Measurements from ENCODE around the gene NOTCH2. TPM values are rescaled to one million over a fixed set of nuclear protein-coding genes. Genes with fewer than 3 reads are reported as not detected.

Gene NOTCH2
- total and polyA plus RNA-seq, 2 experiments from 2014 or later: 42.2 to 85.8 TPM

DNA sequence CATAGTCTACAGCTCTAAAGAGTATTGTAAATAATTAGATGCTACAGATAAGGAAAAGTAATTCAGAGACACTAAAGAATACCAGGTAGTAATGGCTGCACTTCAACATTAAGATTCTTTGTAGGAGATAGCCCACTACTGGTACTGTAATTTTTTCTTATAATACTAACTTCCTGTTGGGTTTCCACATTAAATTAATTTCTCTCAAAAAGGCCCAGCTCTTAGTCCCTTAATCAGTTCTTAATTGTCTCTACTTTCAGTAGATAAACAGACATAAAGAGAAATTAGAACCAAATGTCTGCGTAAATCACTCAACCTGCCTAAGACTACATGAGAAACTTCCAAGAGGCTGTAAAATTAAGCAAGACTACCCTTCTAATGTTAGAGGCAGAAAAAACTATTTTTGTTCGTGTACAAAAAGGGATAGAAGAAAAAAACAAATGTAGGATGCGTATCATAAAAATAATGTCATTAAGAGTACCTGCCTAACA is 83.4 kb downstream of the NOTCH2 start:
- Histone ChIP-seq H2AFZ (no peak overlapping the region), H3K9me3 (ENCODE audit: low read depth) (no peaks in the 10 kb centered on the region), H3K4me3 (no peak overlapping the region), H3K4me1 (ENCODE audit: insufficient read depth) (no peaks in the 10 kb centered on the region), H3K36me3 (replicated peaks; ENCODE audit: insufficient read depth, low read depth) (no peaks in the 10 kb centered on the region), H3K79me2 (peaks cover 32% of the 10 kb centered on the region), H3K9me2 (replicated peaks; ENCODE audit: insufficient read depth) (no peaks in the 10 kb centered on the region), H4K20me1 (ENCODE audit: insufficient read depth, poor library complexity, severe bottlenecking) (peaks cover 6% of the 10 kb centered on the region), H3K4me2 (no peak overlapping the region), H3K27me3 (no peaks in the 10 kb centered on the region), H3K27ac (no peak overlapping the region)
- no peak for DNase-seq (ENCODE audit: low spot score)
- WGBS (ENCODE audit: low lambda C conversion rate, missing lambda C conversion rate): 84% methylated on average over 3 of the region's 3 CpGs
- TF ChIP-seq CTCF (IDR thresholded peaks at IDR 0.05; ENCODE audit: poor library complexity) (no peak), EZH2phosphoT487 (IDR thresholded peaks at IDR 0.05; ENCODE audit: low read depth, severe bottlenecking, unreplicated experiment) (no peak)

GRCh38 chr1:119984771-119985170 is 84.7 kb downstream of the NOTCH2 start:
- WGBS (ENCODE audit: low lambda C conversion rate, missing lambda C conversion rate): 59% methylated on average over 1 of the region's 1 CpG
- no peak for TF ChIP-seq EZH2 (IDR thresholded peaks at IDR 0.05; ENCODE audit: borderline replicate concordance)
- no peak for TF ChIP-seq CTCF (IDR thresholded peaks at IDR 0.05; ENCODE audit: poor library complexity)
- no peak overlapping the region for H2AFZ ChIP-seq

GRCh38 chr1:119981986-119982815 is 87.3 kb downstream of the NOTCH2 start:
- H3K4me3 ChIP-seq: no peak overlapping the region
- no peaks in the 10 kb centered on the region for H3K4me1 ChIP-seq (ENCODE audit: insufficient read depth)
- peaks cover 20% of the 10 kb centered on the region for H3K79me2 ChIP-seq
- no peaks in the 10 kb centered on the region for H3K9me3 ChIP-seq (ENCODE audit: low read depth)
- TF ChIP-seq CTCF (IDR thresholded peaks at IDR 0.05; ENCODE audit: poor library complexity) (no peak), EZH2 (IDR thresholded peaks at IDR 0.05; ENCODE audit: borderline replicate concordance) (no peak), EZH2phosphoT487 (IDR thresholded peaks at IDR 0.05; ENCODE audit: low read depth, severe bottlenecking, unreplicated experiment) (no peak)
- no peaks in the 10 kb centered on the region for H3K27me3 ChIP-seq
- H3K36me3 ChIP-seq (replicated peaks; ENCODE audit: insufficient read depth, low read depth): no peaks in the 10 kb centered on the region
- 38% methylated on average over 1 of the region's 1 CpG for WGBS (ENCODE audit: low lambda C conversion rate, missing lambda C conversion rate)
- H3K27ac ChIP-seq: peak overlapping the region; percentile 10
- no peaks in the 10 kb centered on the region for H3K9me2 ChIP-seq (replicated peaks; ENCODE audit: insufficient read depth)
- DNase-seq (ENCODE audit: low spot score): no peak
- peaks cover 6% of the 10 kb centered on the region for H4K20me1 ChIP-seq (ENCODE audit: insufficient read depth, poor library complexity, severe bottlenecking)
- H3K4me2 ChIP-seq: no peak overlapping the region
- H2AFZ ChIP-seq: no peak overlapping the region

More at GRCh38 chr1:119984771-119985170, 84.7 kb downstream of the NOTCH2 start:
- no peaks in the 10 kb centered on the region for H3K36me3 ChIP-seq (replicated peaks; ENCODE audit: insufficient read depth, low read depth)
- H3K27ac ChIP-seq: no peak overlapping the region
- H3K9me3 ChIP-seq (ENCODE audit: low read depth): no peaks in the 10 kb centered on the region
- H4K20me1 ChIP-seq (ENCODE audit: insufficient read depth, poor library complexity, severe bottlenecking): peaks cover 6% of the 10 kb centered on the region
- no peak overlapping the region for H3K4me2 ChIP-seq
- no peak overlapping the region for H3K4me3 ChIP-seq
- H3K4me1 ChIP-seq (ENCODE audit: insufficient read depth): no peaks in the 10 kb centered on the region
- peaks cover 32% of the 10 kb centered on the region for H3K79me2 ChIP-seq
- DNase-seq (ENCODE audit: low spot score): no peak
- no peaks in the 10 kb centered on the region for H3K9me2 ChIP-seq (replicated peaks; ENCODE audit: insufficient read depth)
- no peaks in the 10 kb centered on the region for H3K27me3 ChIP-seq

Data from hepatocyte (in vitro differentiated cells).